ENCODE results near the gene SNORC. TPM values are rescaled to one million over a fixed set of nuclear protein-coding genes. Genes with fewer than 3 reads are reported as not detected.

SNORC gene
- total and polyA plus RNA-seq, 2 experiments from 2014 or later, result 2.2 to 7.5 TPM

- no peaks in the 10 kb centered on the region for H3K9me3 ChIP-seq (ENCODE audit: low read depth)
- peak overlapping the region; percentile 91 for H3K4me2 ChIP-seq
- H3K9me2 ChIP-seq (replicated peaks; ENCODE audit: insufficient read depth), result no peaks in the 10 kb centered on the region
- peaks cover 8% of the 10 kb centered on the region for H3K4me1 ChIP-seq (ENCODE audit: insufficient read depth)
- H3K27ac ChIP-seq, result no peak overlapping the region
- no peak for TF ChIP-seq EZH2 (IDR thresholded peaks at IDR 0.05; ENCODE audit: borderline replicate concordance)
- TF ChIP-seq EZH2phosphoT487 (IDR thresholded peaks at IDR 0.05; ENCODE audit: low read depth, severe bottlenecking, unreplicated experiment), result no peak
- TF ChIP-seq, protein P1, sequence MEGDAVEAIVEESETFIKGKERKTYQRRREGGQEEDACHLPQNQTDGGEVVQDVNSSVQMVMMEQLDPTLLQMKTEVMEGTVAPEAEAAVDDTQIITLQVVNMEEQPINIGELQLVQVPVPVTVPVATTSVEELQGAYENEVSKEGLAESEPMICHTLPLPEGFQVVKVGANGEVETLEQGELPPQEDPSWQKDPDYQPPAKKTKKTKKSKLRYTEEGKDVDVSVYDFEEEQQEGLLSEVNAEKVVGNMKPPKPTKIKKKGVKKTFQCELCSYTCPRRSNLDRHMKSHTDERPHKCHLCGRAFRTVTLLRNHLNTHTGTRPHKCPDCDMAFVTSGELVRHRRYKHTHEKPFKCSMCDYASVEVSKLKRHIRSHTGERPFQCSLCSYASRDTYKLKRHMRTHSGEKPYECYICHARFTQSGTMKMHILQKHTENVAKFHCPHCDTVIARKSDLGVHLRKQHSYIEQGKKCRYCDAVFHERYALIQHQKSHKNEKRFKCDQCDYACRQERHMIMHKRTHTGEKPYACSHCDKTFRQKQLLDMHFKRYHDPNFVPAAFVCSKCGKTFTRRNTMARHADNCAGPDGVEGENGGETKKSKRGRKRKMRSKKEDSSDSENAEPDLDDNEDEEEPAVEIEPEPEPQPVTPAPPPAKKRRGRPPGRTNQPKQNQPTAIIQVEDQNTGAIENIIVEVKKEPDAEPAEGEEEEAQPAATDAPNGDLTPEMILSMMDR (IDR thresholded peaks at IDR 0.05; ENCODE audit: poor library complexity), result no peak
- no peaks in the 10 kb centered on the region for H4K20me1 ChIP-seq (ENCODE audit: insufficient read depth, poor library complexity, severe bottlenecking)
- DNase-seq (ENCODE audit: low spot score), result peak; percentile 26
- H3K27me3 ChIP-seq, result no peaks in the 10 kb centered on the region
- no peaks in the 10 kb centered on the region for H3K79me2 ChIP-seq
- H3K36me3 ChIP-seq (replicated peaks; ENCODE audit: insufficient read depth, low read depth), result no peaks in the 10 kb centered on the region
- H2AFZ ChIP-seq, result no peak overlapping the region
- peak overlapping the region; percentile 45 for H3K4me3 ChIP-seq
- 39% methylated on average over 27 of the region's 37 CpGs for WGBS (ENCODE audit: low lambda C conversion rate, missing lambda C conversion rate)
Observed at GRCh38 chr2:232875256-232876121, 5.4 kb downstream of the SNORC start.

GRCh38 chr2:232876161-232876977 is 6.3 kb downstream of the SNORC start:
- 2% methylated on average over 69 of the region's 119 CpGs for WGBS (ENCODE audit: low lambda C conversion rate, missing lambda C conversion rate)
- H3K79me2 ChIP-seq, result no peaks in the 10 kb centered on the region
- no peak overlapping the region for H3K27ac ChIP-seq
- H3K27me3 ChIP-seq, result no peaks in the 10 kb centered on the region
- H3K4me1 ChIP-seq (ENCODE audit: insufficient read depth), result peaks cover 8% of the 10 kb centered on the region
- peak overlapping the region; percentile 45 for H3K4me3 ChIP-seq
- peak overlapping the region; percentile 49 for H2AFZ ChIP-seq
- DNase-seq (ENCODE audit: low spot score), result peak; percentile 73
- TF ChIP-seq, protein P1 (IDR thresholded peaks at IDR 0.05; ENCODE audit: poor library complexity), result peak; percentile 29
- TF ChIP-seq EZH2 (IDR thresholded peaks at IDR 0.05; ENCODE audit: borderline replicate concordance), result peak; percentile 47
- TF ChIP-seq EZH2phosphoT487 (IDR thresholded peaks at IDR 0.05; ENCODE audit: low read depth, severe bottlenecking, unreplicated experiment), result no peak
- no peaks in the 10 kb centered on the region for H3K36me3 ChIP-seq (replicated peaks; ENCODE audit: insufficient read depth, low read depth)
- H4K20me1 ChIP-seq (ENCODE audit: insufficient read depth, poor library complexity, severe bottlenecking), result no peaks in the 10 kb centered on the region
- H3K9me3 ChIP-seq (ENCODE audit: low read depth), result no peaks in the 10 kb centered on the region
- H3K4me2 ChIP-seq, result peak overlapping the region; percentile 91
- H3K9me2 ChIP-seq (replicated peaks; ENCODE audit: insufficient read depth), result no peaks in the 10 kb centered on the region

DNA sequence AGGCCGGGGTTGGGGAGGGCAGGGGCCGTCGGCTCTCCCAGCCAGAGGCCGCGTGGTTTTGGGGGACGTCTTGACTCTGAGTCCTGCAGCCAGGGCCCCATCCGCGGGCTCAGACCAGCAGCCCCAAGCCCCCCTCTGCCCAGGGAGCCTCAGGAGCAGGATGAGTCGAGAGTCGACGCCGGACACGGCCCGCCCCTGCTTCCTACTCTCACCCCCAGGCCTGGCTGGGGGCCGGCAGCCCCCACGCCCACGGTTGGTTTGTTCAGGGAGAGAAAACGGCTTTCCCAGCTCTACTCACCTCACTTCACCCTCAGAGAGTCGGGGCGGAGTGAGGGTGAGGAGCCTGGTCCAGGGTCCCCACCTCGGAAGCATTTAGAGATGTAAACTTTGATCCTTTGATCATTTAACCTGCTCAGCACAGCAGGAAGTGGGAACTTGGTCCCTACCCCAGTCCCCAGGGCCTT is 6.9 kb downstream of the SNORC start:
- Histone ChIP-seq H4K20me1 (ENCODE audit: insufficient read depth, poor library complexity, severe bottlenecking) (no peaks in the 10 kb centered on the region), H3K4me3 (peak overlapping the region; percentile 45), H3K9me2 (replicated peaks; ENCODE audit: insufficient read depth) (no peaks in the 10 kb centered on the region), H3K4me2 (peak overlapping the region; percentile 91), H3K79me2 (no peaks in the 10 kb centered on the region), H3K36me3 (replicated peaks; ENCODE audit: insufficient read depth, low read depth) (no peaks in the 10 kb centered on the region), H2AFZ (peak overlapping the region; percentile 49), H3K27ac (no peak overlapping the region), H3K4me1 (ENCODE audit: insufficient read depth) (peaks cover 8% of the 10 kb centered on the region), H3K9me3 (ENCODE audit: low read depth) (no peaks in the 10 kb centered on the region), H3K27me3 (no peaks in the 10 kb centered on the region)
- no peak for DNase-seq (ENCODE audit: low spot score)
- TF ChIP-seq, protein P1 (IDR thresholded peaks at IDR 0.05; ENCODE audit: poor library complexity), result no peak
- TF ChIP-seq EZH2 (IDR thresholded peaks at IDR 0.05; ENCODE audit: borderline replicate concordance) (no peak), EZH2phosphoT487 (IDR thresholded peaks at IDR 0.05; ENCODE audit: low read depth, severe bottlenecking, unreplicated experiment) (no peak)
- 38% methylated on average over 17 of the region's 21 CpGs for WGBS (ENCODE audit: low lambda C conversion rate, missing lambda C conversion rate)
